Measurements from ENCODE around the gene TUSC2.

DNA sequence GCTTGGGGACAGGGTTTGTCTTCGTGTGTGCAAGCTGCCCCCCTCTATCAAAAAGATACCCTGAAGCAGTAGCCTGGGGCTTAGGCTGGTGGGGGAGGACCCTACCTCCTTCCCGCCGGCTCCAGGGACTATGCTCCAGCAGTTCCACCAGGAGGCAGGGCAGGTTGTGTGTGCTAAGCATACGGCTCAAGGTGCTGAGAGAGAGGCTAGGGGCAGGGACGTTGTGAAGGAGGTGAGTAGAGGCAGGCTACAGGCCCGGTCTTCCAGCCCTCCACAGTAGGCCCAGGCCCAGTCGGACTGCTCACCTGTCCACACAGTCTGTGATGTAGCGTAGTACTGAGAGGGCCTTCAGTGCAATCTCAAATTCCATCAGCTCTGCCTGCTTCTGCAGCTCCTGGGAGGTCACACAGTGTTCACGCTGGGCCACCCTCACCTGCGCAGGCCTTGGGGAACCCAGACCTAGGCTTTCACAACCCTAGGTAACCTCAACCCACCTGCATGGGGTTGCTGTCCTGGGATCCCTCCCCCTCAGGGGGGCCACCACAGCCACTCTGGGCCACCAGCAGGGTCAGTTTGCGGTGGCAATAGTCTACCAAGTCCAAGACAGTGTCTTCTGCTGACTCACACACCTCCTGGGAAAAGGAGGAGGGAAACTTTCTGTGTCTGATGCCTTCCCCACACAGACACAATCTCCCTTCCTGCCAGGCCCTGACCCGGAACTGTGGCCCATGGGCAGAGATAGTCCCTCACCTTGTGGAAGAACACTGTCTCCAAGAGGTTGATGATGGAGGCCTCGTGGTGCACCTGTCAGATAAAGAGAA is 15.0 kb upstream of the TUSC2 start:
- TF ChIP-seq POLR2AphosphoS5 (IDR thresholded peaks at IDR 0.05; ENCODE audit: borderline replicate concordance, low read depth, low read length) (no peak), EZH2 (IDR thresholded peaks at IDR 0.05) (no peak), FOXP2 (optimal IDR thresholded peaks at IDR 0.05; ENCODE audit: control extremely low read depth, extremely low read length, insufficient read depth) (no peak)
